B cell (primary cell): ENCODE measurements around the gene SUPT5H. TPM values are rescaled to one million over a fixed set of nuclear protein-coding genes. Genes with fewer than 3 reads are reported as not detected.

Experiments used
- ATAC-seq: fragments of 200-7000 bp; cut with Tn5 transposase; one replicate; pipeline ENCODE4 v1.10.0; 2021; ENCODE audit warnings: low read depth, mild to moderate bottlenecking, moderate number of reproducible peaks, moderate library complexity
- CTCF ChIA-PET: fragments of 350-600 bp; sonication (Branson Sonifier 250); formaldehyde crosslinking; loops from one replicate; lab custom pipeline; 2021; ENCODE audit warnings: antibody characterized with exemption, inconsistent platforms; lab: Charles Lee
- POLR2A ChIA-PET: fragments of 350-600 bp; sonication (Branson Sonifier 250); formaldehyde crosslinking; loops from one replicate; lab custom pipeline; 2021; ENCODE audit warnings: antibody characterized with exemption; lab: Charles Lee
- DNase-seq: peaks from one replicate; pipeline ENCODE4 v3.0.0; 2013
- H2AFZ ChIP-seq: 2 replicates; pipeline ENCODE4 v1.6.1; 2012; ENCODE audit warnings: mild to moderate bottlenecking, low read depth, low read length; ENCODE audit not compliant: insufficient read depth, poor library complexity, severe bottlenecking
- H3K27ac ChIP-seq, 2 donors: 1 replicate in 1 of 2; 2 replicates in 1 of 2; pipeline ENCODE4 v1.5.1; 2012 to 2013; ENCODE audit warnings: low read length in 2 of 2, mild to moderate bottlenecking in 2 of 2, moderate library complexity in 1 of 2
- H3K27me3 ChIP-seq, 4 experiments: fragments of 200-600 bp in 1 of 4; sonication (generic) in 1 of 4; replicated peaks in 1 of 4; 1 replicate in 2 of 4; 2 replicates in 2 of 4; pipeline versions ENCODE4 v1.6.1 to v1.7.0; 2013 to 2016; ENCODE audit warnings: low read length in 3 of 4, mild to moderate bottlenecking in 2 of 4, mixed read lengths in 1 of 4, moderate library complexity in 1 of 4; ENCODE audit not compliant: insufficient read depth in 4 of 4, control insufficient read depth in 3 of 4; ENCODE audit errors: control extremely low read depth in 1 of 4
- H3K36me3 ChIP-seq, 2 experiments: replicated peaks in 1 of 2; 1 replicate in 1 of 2; 2 replicates in 1 of 2; pipeline versions ENCODE4 v1.6.1 to v1.7.1; 2013; ENCODE audit warnings: low read length in 1 of 2; ENCODE audit not compliant: insufficient read depth in 2 of 2, control insufficient read depth in 1 of 2; ENCODE audit errors: control extremely low read depth in 1 of 2, extremely low read depth in 1 of 2
- H3K4me1 ChIP-seq, 2 donors: fragments of 200-600 bp in 1 of 2; sonication (generic) in 1 of 2; 1 replicate in 1 of 2; 2 replicates in 1 of 2; pipeline versions ENCODE4 v1.5.1 to v1.6.1; 2013 to 2017; ENCODE audit warnings: low read length in 2 of 2; ENCODE audit not compliant: control insufficient read depth in 2 of 2, insufficient read depth in 2 of 2
- H3K4me2 ChIP-seq: replicated peaks from 2 replicates; pipeline ENCODE3; 2012; ENCODE audit warnings: mild to moderate bottlenecking, low read depth, low read length; ENCODE audit not compliant: poor library complexity, severe bottlenecking
- H3K4me3 ChIP-seq, 5 experiments: fragments of 200-600 bp in 1 of 5; sonication (generic) in 1 of 5; 1 replicate in 3 of 5; 2 replicates in 2 of 5; pipeline versions ENCODE4 v1.5.1 to v1.7.0; 2011 to 2016; ENCODE audit warnings: low read length in 4 of 5, mild to moderate bottlenecking in 4 of 5, low read depth in 2 of 5, control low read depth in 1 of 5, moderate library complexity in 1 of 5; ENCODE audit not compliant: insufficient read depth in 1 of 5; ENCODE audit errors: control extremely low read depth in 1 of 5, extremely low read depth in 1 of 5
- H3K79me2 ChIP-seq: fragments of 200-600 bp; sonication (generic); one replicate; pipeline ENCODE4 v1.6.0; 2016; ENCODE audit warnings: low read length; ENCODE audit not compliant: control insufficient read depth, insufficient read depth
- H3K9ac ChIP-seq: fragments of 200-600 bp; sonication (generic); 2 replicates; pipeline ENCODE4 v1.6.1; 2017; ENCODE audit warnings: mild to moderate bottlenecking, low read length, moderate library complexity
- H3K9me3 ChIP-seq, 3 donors: one replicate each; pipeline versions ENCODE4 v1.6.1 to v1.7.1; 2013; ENCODE audit warnings: low read length in 2 of 3; ENCODE audit not compliant: control insufficient read depth in 2 of 3, insufficient read depth in 1 of 3; ENCODE audit errors: control extremely low read depth in 1 of 3
- H4K20me1 ChIP-seq: 2 replicates; pipeline ENCODE4 v1.6.0; 2012; ENCODE audit warnings: mild to moderate bottlenecking, low read length; ENCODE audit not compliant: insufficient read depth, control insufficient read depth, poor library complexity, severe bottlenecking
- H3K27ac Mint-ChIP-seq: one replicate; pipeline ENCODE4 v1.8.0; 2021; ENCODE audit warnings: mixed read lengths
- H3K27me3 Mint-ChIP-seq: one replicate; pipeline ENCODE4 v1.8.0; 2021; ENCODE audit warnings: mixed read lengths
- H3K4me1 Mint-ChIP-seq: one replicate; pipeline ENCODE4 v1.8.0; 2021; ENCODE audit warnings: mixed read lengths
- H3K4me3 Mint-ChIP-seq: one replicate; pipeline ENCODE4 v1.8.0; 2021; ENCODE audit warnings: mixed read lengths
- H3K9me3 Mint-ChIP-seq: one replicate; pipeline ENCODE4 v1.8.0; 2022; ENCODE audit warnings: mixed read lengths; ENCODE audit not compliant: insufficient read depth
- CTCF ChIP-seq: fragments of 200-600 bp; IDR thresholded peaks from one replicate; pipeline ENCODE4 v1.8.0; 2022; ENCODE audit warnings: antibody characterized with exemption, mild to moderate bottlenecking
- EZH2 ChIP-seq: IDR thresholded peaks from 2 replicates; pipeline ENCODE4 v1.6.1; 2012; ENCODE audit warnings: borderline replicate concordance, low read depth, mild to moderate bottlenecking, moderate library complexity, low read length; ENCODE audit not compliant: insufficient read depth, poor library complexity, severe bottlenecking
- WGBS: methylation state at CpG from one replicate; pipeline ENCODE4 v1.1.5; 2013; ENCODE audit warnings: missing lambda C conversion rate; ENCODE audit not compliant: insufficient coverage; 5-methylcytosine and 5-hydroxymethylcytosine counted together
- intact Hi-C: fragments of 100-400 bp; cut with micrococcal nuclease; formaldehyde crosslinking; loops from one replicate; pipeline ENCODE4 v1.10.0; 2022
- polyA plus RNA-seq: library from polyadenylated mRNA; depleted of rRNA; stranded (reverse); fragments of >200 nt; gene quantifications from 2 replicates; pipeline ENCODE4 v1.2.3, GENCODE V29; 2012
- total RNA-seq, 2 donors: library from RNA; stranded (reverse); fragments of 120-200 nt in 1 of 2; gene quantifications; 1 replicate in 1 of 2; 2 replicates in 1 of 2; pipeline versions ENCODE4 v1.2.3 to v1.2.4, GENCODE V29; 2013 to 2022

The SUPT5H gene
- total and polyA plus RNA-seq, 2 donors (not counting 1 experiment from before 2014, with no cell fraction given): 119 to 203 TPM

DNA sequence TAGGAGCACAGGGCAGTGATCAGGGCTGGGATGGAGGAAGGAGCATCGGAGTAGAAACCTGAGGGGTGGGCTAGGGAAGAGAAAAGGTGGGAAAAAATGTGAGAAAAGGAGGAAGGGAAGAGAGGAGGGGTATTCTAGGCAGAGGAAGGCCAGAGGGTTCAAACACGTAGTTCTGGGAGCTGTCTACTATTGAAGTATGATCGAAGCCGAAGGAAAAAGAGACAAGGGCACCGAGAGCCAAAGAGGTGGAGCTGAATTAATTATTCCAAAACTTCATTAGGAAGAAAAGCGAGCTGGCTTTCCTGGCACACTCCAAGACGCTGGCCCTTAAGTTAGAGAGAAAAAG, 61.2 kb downstream of the SUPT5H start:
- Histone ChIP-seq H3K79me2 (no peaks in the 10 kb centered on the region), H3K9ac (peak overlapping the region; percentile 63), H3K36me3 (no peaks in the 10 kb centered on the region), H3K9me3 (peaks cover 0 to 17% (median 0%) of the 10 kb centered on the region in 3 donors), H3K4me3 (peak overlapping the region in 2 of 5 experiments; percentile 26 to 65), H3K27me3 (peaks cover 0 to 59% (median 17%) of the 10 kb centered on the region in 4 experiments), H3K27ac (no peak overlapping the region), H2AFZ (peak overlapping the region; percentile 86), H4K20me1 (no peaks in the 10 kb centered on the region), H3K4me2 (peak overlapping the region; percentile 95), H3K4me1 (peaks cover 16 to 21% of the 10 kb centered on the region in 2 donors)
- CTCF ChIA-PET: interaction anchor here (0.6 to 2.0 kb wide), 3 partner anchors 12 to 45 kb away, joined by 3 to 4 read pairs (median 3); no protein-coding TSS in a partner anchor
- Mint-ChIP-seq H3K4me3 (peak overlapping the region; percentile 71), H3K9me3 (no peaks in the 10 kb centered on the region), H3K27ac (peak overlapping the region; percentile 2), H3K27me3 (peaks cover 33% of the 10 kb centered on the region), H3K4me1 (peaks cover 20% of the 10 kb centered on the region)
- DNase-seq: no peak
- ATAC-seq: no peak
- POLR2A ChIA-PET: no interaction called here
- intact Hi-C loops: no loop called here
- no peak for TF ChIP-seq CTCF
- no peak for TF ChIP-seq EZH2
- 55% methylated on average over 5 of the region's 7 CpGs for WGBS

GRCh38 chr19:39506944-39507714, 61.7 kb downstream of the SUPT5H start:
- intact Hi-C loops: no loop called here
- POLR2A ChIA-PET: no interaction called here
- ATAC-seq (peak; percentile 67), DNase-seq (peak; percentile 79)
- H3K36me3 ChIP-seq: no peaks in the 10 kb centered on the region
- peaks cover 0 to 58% (median 17%) of the 10 kb centered on the region in 4 experiments for H3K27me3 ChIP-seq
- Mint-ChIP-seq H3K9me3 (no peaks in the 10 kb centered on the region), H3K4me3 (peak overlapping the region; percentile 87), H3K27me3 (peaks cover 31% of the 10 kb centered on the region), H3K27ac (peak overlapping the region; percentile 6), H3K4me1 (peaks cover 20% of the 10 kb centered on the region)
- CTCF ChIA-PET: interaction anchor here (0.6 to 2.0 kb wide), 6 partner anchors 8 to 374 kb away, joined by 3 to 4 read pairs (median 3); partner anchors contain the start of gene DLL3
- H3K9ac ChIP-seq: peak overlapping the region; percentile 63
- H3K4me1 ChIP-seq: peaks cover 16 to 21% of the 10 kb centered on the region in 2 donors
- 9% methylated on average over 96 of the region's 96 CpGs for WGBS
- peak overlapping the region; percentile 95 for H3K4me2 ChIP-seq
- H3K27ac ChIP-seq: no peak overlapping the region
- TF ChIP-seq CTCF: no peak
- TF ChIP-seq EZH2: no peak
- peak overlapping the region; percentile 86 for H2AFZ ChIP-seq
- H3K9me3 ChIP-seq: peaks cover 0 to 17% (median 0%) of the 10 kb centered on the region in 3 donors
- peak overlapping the region in 4 of 5 experiments; percentile 29 to 66 (median 60) for H3K4me3 ChIP-seq
- no peaks in the 10 kb centered on the region for H3K79me2 ChIP-seq
- no peaks in the 10 kb centered on the region for H4K20me1 ChIP-seq
